NCI-H460 (cell line): Measurements from ENCODE around the gene TLN1. TPM values are rescaled to one million over a fixed set of nuclear protein-coding genes. Genes with fewer than 3 reads are reported as not detected.

ENCODE experiments used
- DNase-seq: peaks from one replicate; pipeline ENCODE4 v3.0.0-alpha.2; 2016; ENCODE audit warnings: low read depth; ENCODE audit errors: extremely low read depth
- total RNA-seq: library from RNA; depleted of rRNA; stranded (reverse); fragments of >200 nt; shearing (Covaris generic); gene quantifications from 2 replicates; pipeline ENCODE4 v1.2.3, GENCODE V29; 2014

The TLN1 gene
- total RNA-seq, 1 experiment from 2014 or later = 44.8 TPM

- DNase-seq = no peak
Observed at GRCh38 chr9:35687306-35687705, 44.7 kb downstream of the TLN1 start.

GRCh38 chr9:35686222-35687203, 45.5 kb downstream of the TLN1 start:
- DNase-seq = no peak

DNA sequence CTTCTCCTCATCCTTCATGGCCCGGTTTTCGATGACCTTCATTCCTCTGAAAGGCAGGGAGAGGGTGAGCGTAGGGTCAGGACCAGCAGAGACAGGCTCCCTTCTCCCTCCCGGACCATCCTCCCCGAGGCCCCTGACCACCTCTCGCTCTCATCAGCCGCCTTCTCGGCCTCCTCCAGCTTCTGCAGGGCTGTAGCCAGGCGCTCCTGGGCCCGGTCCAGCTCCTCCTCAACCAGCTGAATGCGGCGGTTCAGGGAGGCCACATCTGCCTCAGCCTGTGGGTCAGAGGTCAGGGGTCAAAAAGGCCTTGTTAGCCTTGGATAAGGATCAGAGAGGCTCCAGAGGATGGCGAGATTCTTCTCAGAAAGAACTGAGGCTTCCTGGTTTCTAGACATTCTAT, 46.5 kb downstream of the TLN1 start:
- DNase-seq = no peak

GRCh38 chr9:35684921-35685320, 47.1 kb downstream of the TLN1 start:
- DNase-seq = no peak

- no peak for DNase-seq
Observed at GRCh38 chr9:35683323-35683722, 48.7 kb downstream of the TLN1 start.

GRCh38 chr9:35682520-35683315, 49.3 kb downstream of the TLN1 start:
- no peak for DNase-seq

DNA sequence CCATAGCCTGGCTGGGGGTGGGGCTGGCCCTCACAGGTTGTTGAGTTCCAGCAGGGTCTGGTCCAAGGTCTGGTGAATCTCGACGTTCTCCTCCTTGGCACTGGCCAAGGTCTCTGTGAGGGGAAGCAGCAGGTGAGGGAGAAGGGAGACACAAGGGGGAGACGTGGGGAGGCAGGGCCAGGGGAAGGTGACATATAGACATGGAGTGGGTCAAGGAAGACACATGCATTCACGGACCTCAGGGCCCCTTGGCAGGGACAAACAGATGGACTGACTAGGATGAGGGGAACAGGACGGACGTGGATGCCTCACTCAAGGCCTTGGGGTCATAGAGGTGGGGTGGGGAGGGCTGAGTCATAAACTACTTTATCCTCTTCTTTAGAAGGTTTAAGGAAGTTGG, 49.9 kb downstream of the TLN1 start:
- DNase-seq = no peak

DNA sequence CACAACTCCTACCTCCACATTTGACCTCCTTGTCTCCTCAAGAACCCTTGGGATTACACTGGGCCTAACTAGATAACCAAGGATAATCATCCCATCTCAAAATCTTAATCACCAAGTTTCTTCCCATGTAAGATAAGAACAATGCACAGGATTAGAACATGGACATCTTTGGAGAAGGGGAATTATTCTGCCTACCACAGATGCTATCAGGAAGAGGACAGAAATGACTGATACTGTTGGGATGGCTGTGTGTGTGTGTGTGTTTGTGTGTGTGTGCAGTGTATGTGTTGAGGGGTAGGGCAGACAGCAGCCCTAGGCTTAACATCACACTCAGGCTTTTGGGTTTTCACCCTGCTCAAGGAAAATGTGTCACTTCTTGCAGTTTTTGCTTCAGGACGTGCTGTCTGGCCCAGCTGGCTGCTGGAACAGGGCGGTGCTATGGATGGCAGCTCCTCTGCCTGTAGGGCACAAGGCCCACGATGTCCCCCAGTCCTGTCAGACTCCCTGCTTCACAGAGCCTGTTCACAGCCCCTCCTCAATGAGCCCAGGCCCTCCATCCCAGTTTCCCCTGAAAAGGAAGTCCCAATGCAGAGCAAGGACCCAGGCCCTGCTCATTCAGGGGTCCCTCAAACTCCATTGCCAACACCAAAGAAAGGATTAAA, 50.5 kb downstream of the TLN1 start:
- DNase-seq = no peak

- no peak for DNase-seq
Observed at GRCh38 chr9:35680331-35681105, 51.5 kb downstream of the TLN1 start.

- no peak for DNase-seq
Observed at GRCh38 chr9:35679766-35680330, 52.1 kb downstream of the TLN1 start.

- no peak for DNase-seq
Observed at GRCh38 chr9:35679091-35679490, 52.9 kb downstream of the TLN1 start.

DNA sequence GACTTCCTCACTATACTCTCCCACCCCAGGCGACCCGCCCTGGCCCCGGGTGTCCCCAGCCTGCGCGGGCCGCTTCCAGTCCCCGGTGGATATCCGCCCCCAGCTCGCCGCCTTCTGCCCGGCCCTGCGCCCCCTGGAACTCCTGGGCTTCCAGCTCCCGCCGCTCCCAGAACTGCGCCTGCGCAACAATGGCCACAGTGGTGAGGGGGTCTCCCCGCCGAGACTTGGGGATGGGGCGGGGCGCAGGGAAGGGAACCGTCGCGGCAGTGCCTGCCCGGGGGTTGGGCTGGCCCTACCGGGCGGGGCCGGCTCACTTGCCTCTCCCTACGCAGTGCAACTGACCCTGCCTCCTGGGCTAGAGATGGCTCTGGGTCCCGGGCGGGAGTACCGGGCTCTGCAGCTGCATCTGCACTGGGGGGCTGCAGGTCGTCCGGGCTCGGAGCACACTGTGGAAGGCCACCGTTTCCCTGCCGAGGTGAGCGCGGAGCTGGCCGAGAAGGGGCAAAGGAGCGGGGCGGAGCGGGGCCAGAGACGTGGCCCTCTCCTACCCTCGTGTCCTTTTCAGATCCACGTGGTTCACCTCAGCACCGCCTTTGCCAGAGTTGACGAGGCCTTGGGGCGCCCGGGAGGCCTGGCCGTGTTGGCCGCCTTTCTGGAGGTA, 56.1 kb downstream of the TLN1 start:
- DNase-seq = no peak

DNA sequence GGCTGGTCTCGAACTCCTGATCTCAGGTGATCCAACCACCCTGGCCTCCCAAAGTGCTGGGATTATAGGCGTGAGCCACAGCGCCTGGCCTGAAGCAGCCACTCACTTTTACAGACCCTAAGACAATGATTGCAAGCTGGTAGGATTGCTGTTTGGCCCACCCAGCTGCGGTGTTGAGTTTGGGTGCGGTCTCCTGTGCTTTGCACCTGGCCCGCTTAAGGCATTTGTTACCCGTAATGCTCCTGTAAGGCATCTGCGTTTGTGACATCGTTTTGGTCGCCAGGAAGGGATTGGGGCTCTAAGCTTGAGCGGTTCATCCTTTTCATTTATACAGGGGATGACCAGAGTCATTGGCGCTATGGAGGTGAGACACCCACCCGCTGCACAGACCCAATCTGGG, 56.8 kb downstream of the TLN1 start:
- no peak for DNase-seq

- no peak for DNase-seq
Observed at GRCh38 chr9:35674025-35674361, 58.0 kb downstream of the TLN1 start.

DNA sequence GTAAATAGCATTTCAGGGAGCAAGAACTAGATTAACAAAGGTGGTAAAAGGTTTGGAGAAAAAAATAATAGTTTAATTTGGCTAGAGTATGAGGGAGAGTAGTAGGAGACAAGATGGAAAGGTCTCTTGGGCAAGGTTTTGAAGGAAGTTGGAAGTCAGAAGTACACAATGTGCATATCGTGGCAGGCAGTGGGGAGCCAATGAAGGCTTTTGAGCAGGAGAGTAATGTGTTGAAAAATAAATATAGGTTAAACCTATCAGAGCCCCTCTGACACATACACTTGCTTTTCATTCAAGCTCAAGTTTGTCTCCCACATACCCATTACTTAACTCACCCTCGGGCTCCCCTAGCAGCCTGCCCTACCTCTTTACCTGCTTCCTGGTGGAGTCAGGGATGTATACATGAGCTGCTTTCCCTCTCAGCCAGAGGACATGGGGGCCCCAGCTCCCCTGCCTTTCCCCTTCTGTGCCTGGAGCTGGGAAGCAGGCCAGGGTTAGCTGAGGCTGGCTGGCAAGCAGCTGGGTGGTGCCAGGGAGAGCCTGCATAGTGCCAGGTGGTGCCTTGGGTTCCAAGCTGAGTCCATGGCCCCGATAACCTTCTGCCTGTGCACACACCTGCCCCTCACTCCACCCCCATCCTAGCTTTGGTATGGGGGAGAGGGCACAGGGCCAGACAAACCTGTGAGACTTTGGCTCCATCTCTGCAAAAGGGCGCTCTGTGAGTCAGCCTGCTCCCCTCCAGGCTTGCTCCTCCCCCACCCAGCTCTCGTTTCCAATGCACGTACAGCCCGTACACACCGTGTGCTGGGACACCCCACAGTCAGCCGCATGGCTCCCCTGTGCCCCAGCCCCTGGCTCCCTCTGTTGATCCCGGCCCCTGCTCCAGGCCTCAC, 58.6 kb downstream of the TLN1 start, which contains the start of gene CA9:
Gene CA9 (plus strand): TSS at position 797 of the 893 bp plus-strand sequence. CDS start 32 bp downstream, at position 829.
- DNase-seq = no peak

DNA sequence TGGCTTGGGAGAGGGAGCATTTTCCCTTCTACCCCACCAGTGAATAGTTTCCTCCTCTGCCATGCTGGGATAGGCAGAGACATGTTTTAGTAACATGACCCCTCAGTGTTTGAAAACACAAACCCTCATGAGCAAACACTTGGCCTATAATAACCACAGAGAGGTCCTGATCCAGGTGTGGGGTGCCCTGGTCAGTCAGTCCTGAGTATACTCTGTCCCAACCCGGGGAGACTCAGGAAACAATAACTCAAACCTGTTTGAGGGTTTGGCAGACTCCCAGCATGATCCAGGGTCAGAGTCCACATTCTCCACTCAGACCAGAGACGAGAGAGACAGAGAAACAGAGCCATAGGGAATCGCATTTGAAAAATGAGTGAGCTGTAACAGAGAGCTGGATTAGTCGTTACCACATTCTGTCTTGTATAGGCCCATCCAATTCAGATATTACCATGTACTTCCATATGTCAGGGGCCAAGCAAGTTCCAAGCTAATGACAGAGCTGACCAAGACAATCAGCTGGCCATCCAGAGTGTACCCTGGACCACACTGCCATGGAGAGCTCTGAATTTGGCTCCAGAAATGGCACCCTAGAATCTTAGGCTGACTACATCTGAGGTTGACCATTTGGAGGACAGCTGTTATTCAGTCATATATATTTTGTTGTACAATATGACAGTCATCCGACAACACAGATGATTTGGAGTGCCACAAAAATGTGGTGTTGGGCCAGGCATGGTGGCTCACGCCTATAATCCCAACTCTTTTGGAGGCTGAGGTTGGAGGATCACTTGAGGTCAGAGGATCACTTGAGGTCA, 62.5 kb downstream of the TLN1 start:
- DNase-seq = no peak

- no peak for DNase-seq
Observed at GRCh38 chr9:35667939-35668338, 64.1 kb downstream of the TLN1 start.

GRCh38 chr9:35666549-35666948, 65.4 kb downstream of the TLN1 start:
- DNase-seq = no peak
